Measurements from ENCODE around the gene SH3RF3.

DNA sequence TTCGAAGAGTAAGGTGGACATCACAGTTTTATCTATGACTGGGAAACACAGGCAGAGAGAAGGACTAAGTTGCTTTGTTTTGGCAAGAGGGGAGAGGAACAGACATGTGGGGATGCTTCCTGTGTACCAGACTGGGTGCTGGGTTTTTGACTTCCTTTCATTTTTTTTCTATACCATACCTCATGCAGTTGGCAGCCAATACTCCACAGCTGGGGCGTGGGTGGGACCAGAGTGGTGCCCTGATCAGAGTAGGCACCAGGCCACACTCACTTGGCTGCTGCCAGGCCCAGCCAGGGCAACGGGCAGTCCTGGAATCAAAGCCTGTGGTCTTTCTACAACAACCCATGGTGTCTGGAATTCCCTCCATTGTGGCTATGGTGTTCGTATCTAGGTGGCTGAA is 45.2 kb downstream of the SH3RF3 start:
- TF ChIP-seq EP300 (IDR thresholded peaks at IDR 0.05; ENCODE audit: borderline replicate concordance in 1 of 2, low read depth in 1 of 2, low read length in 1 of 2) (no peak), RAD21 (IDR thresholded peaks at IDR 0.05; ENCODE audit: low read length) (no peak), ELF1 (IDR thresholded peaks at IDR 0.05) (no peak), CTCF (IDR thresholded peaks at IDR 0.05) (no peak), GABPA (IDR thresholded peaks at IDR 0.05; ENCODE audit: low read depth) (no peak), SMC3 (IDR thresholded peaks at IDR 0.05; ENCODE audit: low read depth, low read length) (no peak)

Data from SK-N-SH (cell line).